Testis (tissue), 2 donors: ENCODE results near the gene TSPAN17.

Source experiments
- POLR2A ChIP-seq: fragments of 450-650 bp; IDR thresholded peaks from one replicate; pipeline ENCODE4 v1.6.1; 2017; ENCODE audit warnings: antibody characterized with exemption, mild to moderate bottlenecking, moderate library complexity
- TF ChIP-seq, protein P1 (sequence below), 3 experiments: fragments of 450-650 bp in 2 of 3; fragments of 200-600 bp in 1 of 3; sonication (generic) in 1 of 3; IDR thresholded peaks; one replicate each; pipeline ENCODE4 v1.5.1; 2016 to 2019; ENCODE audit warnings: antibody characterized with exemption in 3 of 3, mild to moderate bottlenecking in 2 of 3, moderate library complexity in 1 of 3

DNA sequence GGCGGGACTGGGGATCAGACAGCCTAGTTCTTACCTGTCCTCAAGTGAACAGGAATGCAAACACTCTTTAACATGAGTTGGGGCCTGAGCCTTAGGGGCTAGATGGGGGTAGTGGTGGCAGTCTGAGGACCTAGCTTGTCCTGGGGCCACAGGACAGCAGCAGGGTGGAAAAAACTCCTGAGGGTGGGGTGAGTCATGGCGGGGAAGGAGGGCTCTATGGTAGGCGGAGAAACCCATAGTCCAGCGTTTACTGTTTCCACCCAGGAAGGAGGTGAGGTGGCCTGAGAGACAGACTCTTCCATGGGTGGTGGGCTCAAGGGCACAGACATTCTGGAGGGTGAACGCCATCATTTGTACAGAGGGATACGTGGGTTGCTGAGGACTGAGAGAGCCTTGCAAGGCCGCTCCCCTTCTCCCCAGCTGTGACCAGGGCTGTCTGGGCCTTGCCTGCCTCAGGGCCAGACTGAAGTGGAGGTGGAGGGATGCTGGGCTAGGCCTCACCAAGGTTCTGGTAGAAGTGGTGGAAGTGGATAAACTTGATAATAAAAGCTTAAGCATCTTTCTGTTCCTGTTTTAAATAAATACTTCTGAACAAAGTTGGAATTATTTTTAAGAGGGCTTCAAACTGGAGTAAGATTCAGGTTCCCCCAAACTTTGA lies 1.1 kb upstream of the TSPAN17 start:
- TF ChIP-seq POLR2A = no peak
- TF ChIP-seq, protein P1, sequence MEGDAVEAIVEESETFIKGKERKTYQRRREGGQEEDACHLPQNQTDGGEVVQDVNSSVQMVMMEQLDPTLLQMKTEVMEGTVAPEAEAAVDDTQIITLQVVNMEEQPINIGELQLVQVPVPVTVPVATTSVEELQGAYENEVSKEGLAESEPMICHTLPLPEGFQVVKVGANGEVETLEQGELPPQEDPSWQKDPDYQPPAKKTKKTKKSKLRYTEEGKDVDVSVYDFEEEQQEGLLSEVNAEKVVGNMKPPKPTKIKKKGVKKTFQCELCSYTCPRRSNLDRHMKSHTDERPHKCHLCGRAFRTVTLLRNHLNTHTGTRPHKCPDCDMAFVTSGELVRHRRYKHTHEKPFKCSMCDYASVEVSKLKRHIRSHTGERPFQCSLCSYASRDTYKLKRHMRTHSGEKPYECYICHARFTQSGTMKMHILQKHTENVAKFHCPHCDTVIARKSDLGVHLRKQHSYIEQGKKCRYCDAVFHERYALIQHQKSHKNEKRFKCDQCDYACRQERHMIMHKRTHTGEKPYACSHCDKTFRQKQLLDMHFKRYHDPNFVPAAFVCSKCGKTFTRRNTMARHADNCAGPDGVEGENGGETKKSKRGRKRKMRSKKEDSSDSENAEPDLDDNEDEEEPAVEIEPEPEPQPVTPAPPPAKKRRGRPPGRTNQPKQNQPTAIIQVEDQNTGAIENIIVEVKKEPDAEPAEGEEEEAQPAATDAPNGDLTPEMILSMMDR (IDR thresholded peaks at IDR 0.05) = no peak
